H9 (cell line): ENCODE results near the gene FOXO6. TPM values are rescaled to one million over a fixed set of nuclear protein-coding genes. Genes with fewer than 3 reads are reported as not detected.

Experiments used
- DNase-seq: peaks from one replicate; pipeline ENCODE4 v3.0.0-alpha.2; 2017
- H2AFZ ChIP-seq: one replicate; pipeline ENCODE4 v1.6.1; 2013; ENCODE audit warnings: mild to moderate bottlenecking, low read length, control low read depth, moderate library complexity
- H2AK5ac ChIP-seq: 2 replicates; pipeline ENCODE4 v1.6.1; 2013; ENCODE audit warnings: low read length, control low read depth, mixed read lengths; ENCODE audit not compliant: insufficient read length
- H2BK120ac ChIP-seq: one replicate; pipeline ENCODE4 v1.6.1; 2013; ENCODE audit warnings: low read depth, mild to moderate bottlenecking, low read length, control low read depth, inconsistent platforms; ENCODE audit not compliant: poor library complexity, severe bottlenecking
- H2BK12ac ChIP-seq: 2 replicates; pipeline ENCODE4 v1.6.1; 2013; ENCODE audit warnings: low read length, control low read depth, mixed read lengths, low read depth; ENCODE audit not compliant: insufficient read length
- H2BK15ac ChIP-seq: 2 replicates; pipeline ENCODE4 v1.6.1; 2013; ENCODE audit warnings: low read depth, low read length, control low read depth
- H2BK20ac ChIP-seq: one replicate; pipeline ENCODE4 v1.6.1; 2013; ENCODE audit warnings: low read depth, mild to moderate bottlenecking, low read length, control low read depth, inconsistent platforms; ENCODE audit not compliant: poor library complexity, severe bottlenecking
- H2BK5ac ChIP-seq: 2 replicates; pipeline ENCODE4 v1.6.1; 2013; ENCODE audit warnings: low read length, control low read depth, mixed read lengths; ENCODE audit not compliant: insufficient read length
- H3K14ac ChIP-seq: 2 replicates; pipeline ENCODE4 v1.6.1; 2013; ENCODE audit warnings: low read length, control low read depth; ENCODE audit not compliant: insufficient read depth
- H3K18ac ChIP-seq: 2 replicates; pipeline ENCODE4 v1.6.1; 2013; ENCODE audit warnings: low read depth, mild to moderate bottlenecking, mixed read lengths, low read length, control low read depth; ENCODE audit not compliant: insufficient read length
- H3K23ac ChIP-seq: 2 replicates; pipeline ENCODE4 v1.6.1; 2013; ENCODE audit warnings: low read length, control low read depth, mixed read lengths, low read depth; ENCODE audit not compliant: insufficient read length
- H3K23me2 ChIP-seq: 2 replicates; pipeline ENCODE4 v1.6.1; 2013; ENCODE audit warnings: low read depth, mild to moderate bottlenecking, mixed read lengths, low read length, control low read depth; ENCODE audit not compliant: insufficient read length, poor library complexity, severe bottlenecking
- H3K27ac ChIP-seq: 2 replicates; pipeline ENCODE4 v1.5.1; 2013; ENCODE audit warnings: low read length, control low read depth, mixed read lengths, low read depth; ENCODE audit not compliant: insufficient read length
- H3K27me3 ChIP-seq: 2 replicates; pipeline ENCODE4 v1.6.1; 2013; ENCODE audit warnings: low read length, control low read depth, inconsistent platforms; ENCODE audit not compliant: insufficient read depth
- H3K4ac ChIP-seq: 2 replicates; pipeline ENCODE4 v1.6.1; 2013; ENCODE audit warnings: low read depth, mild to moderate bottlenecking, control low read depth, inconsistent platforms, low read length, moderate library complexity
- H3K4me1 ChIP-seq: 2 replicates; pipeline ENCODE4 v1.6.1; 2013; ENCODE audit warnings: low read length, control low read depth, inconsistent platforms; ENCODE audit not compliant: insufficient read depth
- H3K4me2 ChIP-seq: 2 replicates; pipeline ENCODE4 v1.6.1; 2013; ENCODE audit warnings: low read length, control low read depth, mixed read lengths; ENCODE audit not compliant: insufficient read length, insufficient read depth
- H3K56ac ChIP-seq: 2 replicates; pipeline ENCODE4 v1.6.1; 2013; ENCODE audit warnings: low read depth, mild to moderate bottlenecking, mixed read lengths, low read length, control low read depth; ENCODE audit not compliant: insufficient read length
- H3K79me1 ChIP-seq: 2 replicates; pipeline ENCODE4 v1.6.1; 2013; ENCODE audit warnings: low read depth, mild to moderate bottlenecking, moderate library complexity, low read length, control low read depth, inconsistent platforms; ENCODE audit not compliant: insufficient read depth, poor library complexity, severe bottlenecking
- H3K79me2 ChIP-seq: 2 replicates; pipeline ENCODE4 v1.6.1; 2013; ENCODE audit warnings: low read length, control low read depth, inconsistent platforms; ENCODE audit not compliant: insufficient read depth
- H3K9ac ChIP-seq: 2 replicates; pipeline ENCODE4 v1.6.1; 2013; ENCODE audit warnings: low read length, control low read depth, mixed read lengths; ENCODE audit not compliant: insufficient read length; ENCODE audit errors: extremely low read depth
- H3K9me3 ChIP-seq: one replicate; pipeline ENCODE4 v1.6.1; 2013; ENCODE audit warnings: low read depth, low read length, inconsistent platforms; ENCODE audit not compliant: control insufficient read depth
- H3T11ph ChIP-seq: one replicate; pipeline ENCODE4 v1.6.1; 2013; ENCODE audit warnings: mild to moderate bottlenecking, low read length, control low read depth, inconsistent platforms
- H4K20me1 ChIP-seq: one replicate; pipeline ENCODE4 v1.6.1; 2013; ENCODE audit not compliant: control insufficient read depth, insufficient read length, insufficient read depth
- H4K5ac ChIP-seq: 2 replicates; pipeline ENCODE4 v1.6.1; 2013; ENCODE audit warnings: low read depth, mild to moderate bottlenecking, mixed read lengths, low read length, control low read depth; ENCODE audit not compliant: insufficient read length
- H4K8ac ChIP-seq: replicated peaks from 2 replicates; pipeline ENCODE4 v1.6.1; 2013; ENCODE audit warnings: low read length, control low read depth, mixed read lengths, low read depth; ENCODE audit not compliant: insufficient read length
- H4K91ac ChIP-seq: 2 replicates; pipeline ENCODE4 v1.6.1; 2013; ENCODE audit warnings: low read depth, mild to moderate bottlenecking, moderate library complexity, mixed read lengths, low read length, control low read depth; ENCODE audit not compliant: insufficient read length
- H3K27ac Mint-ChIP-seq, 3 experiments: 2 replicates in 2 of 3; 3 replicates in 1 of 3; pipeline ENCODE4 v1.8.0; 2020 to 2021; ENCODE audit warnings: mixed read lengths in 3 of 3, mild to moderate bottlenecking in 1 of 3, moderate library complexity in 1 of 3
- H3K27me3 Mint-ChIP-seq: 2 replicates; pipeline ENCODE4 v1.8.0; 2021; ENCODE audit warnings: low read depth, mild to moderate bottlenecking, moderate library complexity, mixed read lengths
- H3K36me3 Mint-ChIP-seq, 3 experiments: 2 replicates in 2 of 3; 3 replicates in 1 of 3; pipeline ENCODE4 v1.8.0; 2020 to 2021; ENCODE audit warnings: low read depth in 3 of 3, mixed read lengths in 3 of 3; ENCODE audit not compliant: insufficient read depth in 1 of 3
- H3K4me1 Mint-ChIP-seq, 2 experiments: 2 replicates each; pipeline ENCODE4 v1.8.0; 2020; ENCODE audit warnings: mixed read lengths in 2 of 2
- H3K4me3 Mint-ChIP-seq, 2 experiments: 2 replicates in 1 of 2; 3 replicates in 1 of 2; pipeline ENCODE4 v1.8.0; 2020 to 2021; ENCODE audit warnings: mild to moderate bottlenecking in 2 of 2, mixed read lengths in 2 of 2, moderate library complexity in 1 of 2
- H3K9me3 Mint-ChIP-seq, 2 experiments: 2 replicates in 1 of 2; 3 replicates in 1 of 2; pipeline ENCODE4 v1.8.0; 2020; ENCODE audit warnings: mild to moderate bottlenecking in 2 of 2, mixed read lengths in 2 of 2, moderate library complexity in 1 of 2
- CTCF ChIP-seq: fragments of 200-600 bp; sonication (generic); conservative IDR thresholded peaks from 3 replicates; pipeline ENCODE4 v1.8.0; 2021; ENCODE audit warnings: antibody characterized with exemption, mild to moderate bottlenecking
- whole genome bisulfite sequencing: extraction: QIAGEN DNeasy Blood & Tissue Kit; methylation state at CpG from one replicate; pipeline ENCODE4 v1.1.7; 2013; ENCODE audit warnings: missing lambda C conversion rate, low lambda C conversion rate, mixed read lengths; ENCODE audit not compliant: insufficient read length; ENCODE audit errors: extremely low coverage; 5-methylcytosine and 5-hydroxymethylcytosine counted together
- total RNA-seq: library from RNA; stranded (reverse); gene quantifications from 2 replicates; pipeline ENCODE4 v1.2.1, GENCODE V29; 2021

Gene FOXO6
- total RNA-seq, 1 experiment from 2014 or later, result 0.83 TPM

DNA sequence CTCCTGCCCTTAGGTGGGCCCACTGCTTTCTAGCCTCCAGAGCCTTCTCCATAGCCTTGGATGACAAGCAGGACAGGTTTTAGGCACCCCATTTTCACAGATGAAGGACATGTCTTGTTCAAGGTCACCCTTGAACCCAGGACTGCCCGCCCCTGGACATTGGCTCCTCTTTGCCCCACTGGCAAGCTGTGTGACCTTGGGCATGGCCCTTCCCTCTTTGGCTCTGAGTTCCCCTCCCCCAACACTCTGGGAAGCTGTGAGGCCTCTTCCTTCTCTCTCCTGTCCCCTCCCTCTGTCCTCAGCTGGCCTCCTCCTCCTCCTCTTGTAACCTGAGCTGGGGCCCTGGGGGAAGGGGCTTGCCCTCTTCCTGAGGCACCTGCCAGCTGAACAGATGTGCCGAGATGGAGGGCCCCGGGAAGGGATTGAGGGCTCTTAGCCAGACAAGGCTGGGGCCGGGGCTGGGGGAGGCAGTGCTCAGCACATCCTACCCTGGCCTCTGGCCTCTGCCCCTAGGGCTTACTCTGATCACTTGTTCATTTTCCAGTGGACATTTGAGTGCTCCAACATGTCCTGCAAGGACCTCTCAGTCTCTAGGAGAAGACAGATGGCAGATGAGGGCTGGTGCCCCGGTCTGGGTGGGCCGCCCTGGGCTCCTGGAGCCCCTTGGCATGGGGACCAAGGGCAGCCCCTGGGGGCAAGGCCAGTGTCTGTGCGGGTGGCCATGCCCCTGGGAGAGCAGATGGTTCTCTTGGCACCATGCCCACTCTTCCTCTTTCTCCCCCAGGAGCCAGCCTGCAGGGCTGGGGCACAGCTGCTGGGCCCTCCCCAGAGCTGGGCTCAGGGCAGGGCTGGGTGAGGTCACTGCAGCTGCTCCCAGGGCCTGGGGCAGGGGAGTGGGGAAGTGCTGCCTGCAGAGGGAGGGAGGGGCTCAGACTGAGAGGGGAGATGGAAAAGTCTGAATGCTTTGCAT lies 10.7 kb downstream of the FOXO6 start:
- H3K9me3 ChIP-seq, result no peaks in the 10 kb centered on the region
- H3K79me2 ChIP-seq, result no peaks in the 10 kb centered on the region
- H4K91ac ChIP-seq, result no peak overlapping the region
- no peak overlapping the region for H2BK5ac ChIP-seq
- H3K4me2 ChIP-seq, result peak overlapping the region; percentile 44
- no peak overlapping the region for H2BK20ac ChIP-seq
- H3K56ac ChIP-seq, result no peak overlapping the region
- no peaks in the 10 kb centered on the region for H3K23me2 ChIP-seq
- no peak overlapping the region for H2BK12ac ChIP-seq
- H3K18ac ChIP-seq, result no peak overlapping the region
- no peak overlapping the region for H2BK120ac ChIP-seq
- H2AK5ac ChIP-seq, result no peak overlapping the region
- no peak overlapping the region for H3K4ac ChIP-seq
- H4K5ac ChIP-seq, result no peak overlapping the region
- H4K20me1 ChIP-seq, result no peaks in the 10 kb centered on the region
- H3K9ac ChIP-seq, result no peak overlapping the region
- no CpG with 5 or more reads among the region's 7 CpGs for WGBS
- no peaks in the 10 kb centered on the region for H3K27me3 ChIP-seq
- H2BK15ac ChIP-seq, result no peak overlapping the region
- DNase-seq, result peak; percentile 96
- H3K27me3 Mint-ChIP-seq, result peaks cover 67% of the 10 kb centered on the region
- no peak overlapping the region for H2AFZ ChIP-seq
- no peak overlapping the region for H3T11ph ChIP-seq
- H3K4me1 Mint-ChIP-seq, result peaks cover 51 to 62% of the 10 kb centered on the region in 2 experiments
- no peak overlapping the region for H4K8ac ChIP-seq
- no peaks in the 10 kb centered on the region for H3K79me1 ChIP-seq
- H3K23ac ChIP-seq, result no peak overlapping the region
- no peak for TF ChIP-seq CTCF
- H3K4me1 ChIP-seq, result peaks cover 23% of the 10 kb centered on the region
- H3K9me3 Mint-ChIP-seq, result no peaks in the 10 kb centered on the region
- H3K14ac ChIP-seq, result no peak overlapping the region; the same call in 1 of the 2 replicates
- H3K36me3 Mint-ChIP-seq, result no peaks in the 10 kb centered on the region; a peak in 1 of 7 replicates
- H3K27ac Mint-ChIP-seq, result peak overlapping the region; percentile 61 to 93 (median 74); a peak in 5 of 7 replicates
- peak overlapping the region; percentile 0 to 38; a peak in 4 of 5 replicates for H3K4me3 Mint-ChIP-seq
- H3K27ac ChIP-seq, result no peak overlapping the region
